ENCODE measurements around the gene ADCY2.

GRCh38 chr5:7773178-7773577, 377.2 kb downstream of the ADCY2 start:
- no peak for TF ChIP-seq CTCF (IDR thresholded peaks at IDR 0.05)
- TF ChIP-seq POLR2A (IDR thresholded peaks at IDR 0.05) = no peak

Measured in esophagus squamous epithelium (tissue), 4 donors.